T47D (cell line): ENCODE data around the gene AFAP1L1.

Source experiments
- DNase-seq, 2 experiments: peaks; one replicate each; pipeline versions ENCODE4 v3.0.0 to v3.0.0-alpha.2; 2011 to 2012; ENCODE audit warnings: low read depth in 1 of 2, low spot score in 1 of 2
- JUND ChIP-seq: IDR thresholded peaks from 2 replicates; pipeline ENCODE4 v1.6.1; 2012; ENCODE audit warnings: low read depth
- in situ Hi-C: cut with HindIII; loops from 2 replicates; pipeline ENCODE4 v1.10.0; 2016; ENCODE audit warnings: low sequenced_read_pairs, low pct_unique_long_range_greater_than_20kb

The AFAP1L1 gene

GRCh38 chr5:149333711-149334443 lies 62.2 kb downstream of the AFAP1L1 start:
- no peak for DNase-seq
- in situ Hi-C loops: no loop called here
- TF ChIP-seq JUND: no peak

- TF ChIP-seq JUND: no peak
- no peak for DNase-seq
- in situ Hi-C loops: no loop called here
Measured at GRCh38 chr5:149337736-149338135, 66.1 kb downstream of the AFAP1L1 start.

GRCh38 chr5:149338364-149338763 lies 66.7 kb downstream of the AFAP1L1 start:
- in situ Hi-C loops: no loop called here
- no peak for TF ChIP-seq JUND

DNA sequence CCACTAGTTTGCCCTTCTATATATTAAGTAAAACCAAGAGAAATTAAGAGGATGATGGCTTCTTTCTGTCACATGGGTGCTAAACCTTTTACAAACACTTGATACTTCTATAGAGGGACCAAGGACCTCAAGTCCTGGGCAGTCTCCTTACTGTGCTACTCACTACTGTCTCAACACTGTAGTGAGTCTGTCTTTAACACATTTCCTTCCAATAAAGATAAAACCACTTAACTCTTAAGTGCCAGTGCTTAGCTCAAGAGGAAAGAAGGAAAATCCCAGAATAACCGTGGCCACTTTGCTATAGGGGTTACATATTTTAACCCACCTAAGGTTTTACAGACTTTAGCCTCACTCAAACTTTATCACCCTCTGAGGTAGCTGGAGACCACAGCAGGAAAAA lies 69.3 kb downstream of the AFAP1L1 start:
- in situ Hi-C loops: no loop called here
- TF ChIP-seq JUND: no peak
- no peak for DNase-seq

More at GRCh38 chr5:149338364-149338763, 66.7 kb downstream of the AFAP1L1 start:
- peak in 1 of 2 experiments; percentile 25 for DNase-seq

DNA sequence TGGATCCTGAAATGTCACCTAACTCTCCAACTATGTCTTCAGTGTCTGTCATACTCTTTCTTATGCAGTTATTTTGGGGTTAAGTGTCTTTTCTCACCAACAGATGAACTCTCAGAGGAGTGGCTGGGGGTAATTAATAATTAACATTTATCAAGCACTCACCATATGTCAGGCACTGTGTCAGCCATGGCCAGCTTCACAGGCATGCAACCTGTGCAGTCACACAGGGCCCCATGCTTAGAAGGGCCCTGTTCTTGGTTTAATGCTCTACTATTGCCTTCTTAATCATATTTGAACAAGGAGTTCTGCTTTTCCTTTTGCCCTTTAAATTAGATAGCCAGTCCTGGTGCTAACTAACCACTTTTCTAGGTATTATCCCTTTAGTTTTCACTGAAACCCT lies 70.2 kb downstream of the AFAP1L1 start:
- DNase-seq: no peak
- TF ChIP-seq JUND: no peak
- in situ Hi-C loops: no loop called here

GRCh38 chr5:149344151-149344550 lies 72.5 kb downstream of the AFAP1L1 start:
- DNase-seq: no peak
- in situ Hi-C loops: no loop called here
- TF ChIP-seq JUND: no peak

- TF ChIP-seq JUND: no peak
- in situ Hi-C loops: no loop called here
Measured at GRCh38 chr5:149345147-149345891, 73.7 kb downstream of the AFAP1L1 start, which contains the start of gene GRPEL2. TSS of gene GRPEL2 (plus strand) at chr5:149345499. CDS start at chr5:149345540, 41 bp downstream.

GRCh38 chr5:149345892-149346222 lies 74.2 kb downstream of the AFAP1L1 start:
- DNase-seq: peak; percentile 27 to 72
- in situ Hi-C loops: no loop called here
- no peak for TF ChIP-seq JUND

More at GRCh38 chr5:149345147-149345891, 73.7 kb downstream of the AFAP1L1 start, which contains the start of gene GRPEL2:
- peak; percentile 96 to 99 for DNase-seq

DNA sequence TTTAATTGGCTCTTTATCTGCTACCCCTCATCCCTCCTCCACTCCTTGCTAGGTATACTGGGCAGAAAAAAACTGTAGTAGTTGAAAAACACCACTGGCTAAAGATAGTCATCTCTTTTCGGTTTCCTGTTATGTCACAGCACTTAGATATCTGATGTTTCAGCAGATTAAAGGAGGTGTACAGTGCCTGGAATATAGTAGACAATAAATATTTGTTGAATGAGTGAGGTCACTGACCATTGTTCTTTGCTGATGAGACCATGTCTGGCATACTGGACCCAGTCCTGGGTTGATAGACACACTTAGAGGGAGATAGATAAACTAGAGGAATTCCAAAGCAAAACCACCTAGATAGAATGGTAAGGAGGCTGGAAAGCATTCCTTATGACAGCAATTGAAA lies 76.9 kb downstream of the AFAP1L1 start:
- in situ Hi-C loops: no loop called here
- no peak for DNase-seq
- TF ChIP-seq JUND: no peak

GRCh38 chr5:149349382-149349781 lies 77.7 kb downstream of the AFAP1L1 start:
- DNase-seq: no peak
- no peak for TF ChIP-seq JUND
- in situ Hi-C loops: no loop called here

- TF ChIP-seq JUND: no peak
- in situ Hi-C loops: no loop called here
- DNase-seq: no peak
Measured at GRCh38 chr5:149352169-149352568, 80.5 kb downstream of the AFAP1L1 start.

DNA sequence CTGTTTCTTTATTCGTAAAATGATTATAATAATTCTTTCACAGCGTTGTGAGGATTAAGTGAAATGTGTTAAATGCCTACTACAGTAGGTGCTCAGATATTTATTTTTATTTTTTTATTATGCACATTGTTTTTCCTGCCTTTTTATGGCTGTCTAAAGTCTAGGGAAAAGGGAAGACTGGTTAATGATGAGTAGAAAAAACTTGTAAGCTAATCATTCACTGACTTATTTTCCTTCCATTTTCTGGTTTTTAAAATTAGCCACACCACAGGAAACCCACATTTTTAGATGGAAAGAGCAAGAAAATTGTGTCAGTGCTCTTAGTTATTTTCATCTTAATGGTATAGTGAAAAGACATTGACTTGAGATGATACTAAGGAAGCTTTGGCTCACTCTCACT lies 82.3 kb downstream of the AFAP1L1 start:
- in situ Hi-C loops: no loop called here
- DNase-seq: no peak
- TF ChIP-seq JUND: no peak

DNA sequence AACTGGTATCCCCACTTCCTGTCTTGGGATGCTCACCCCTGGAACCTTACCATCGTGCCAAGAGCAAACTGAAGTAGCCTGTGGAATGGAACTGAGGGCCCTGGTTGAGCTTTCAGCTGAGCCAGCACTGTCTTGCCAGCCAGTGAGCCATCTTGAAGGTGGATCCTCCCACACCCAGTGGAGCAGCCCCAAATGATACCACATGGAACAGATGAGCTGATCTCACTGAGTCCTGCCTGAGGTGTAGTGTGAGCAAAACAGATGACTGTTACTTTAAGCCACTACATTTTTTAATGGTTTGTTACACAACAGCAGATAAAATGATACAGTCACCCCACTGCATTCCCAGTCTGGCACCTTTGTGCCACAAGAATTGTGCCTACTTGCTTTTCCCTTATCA lies 84.0 kb downstream of the AFAP1L1 start:
- in situ Hi-C loops: no loop called here
- no peak for TF ChIP-seq JUND
- DNase-seq: no peak
